CD14-positive monocyte (primary cell): Measurements from ENCODE around the gene ALG14. TPM values are rescaled to one million over a fixed set of nuclear protein-coding genes. Genes with fewer than 3 reads are reported as not detected.
"Not testable (repeated sequence)": the region's sequence is repeated elsewhere in the genome, so short reads cannot be mapped to it uniquely, and the experiment has no call there.

ENCODE experiments used
- DNase-seq, 3 donors: peaks; one replicate each; pipeline ENCODE4 v3.0.0-alpha.2; 2011 to 2022
- H2AFZ ChIP-seq: 2 replicates; pipeline ENCODE4 v1.6.0; 2012; ENCODE audit warnings: mild to moderate bottlenecking, low read depth, low read length, inconsistent platforms; ENCODE audit not compliant: insufficient read depth, poor library complexity, severe bottlenecking
- H3K27ac ChIP-seq, 2 donors: 1 replicate in 1 of 2; 2 replicates in 1 of 2; pipeline ENCODE4 v1.5.1; 2012 to 2013; ENCODE audit warnings: low read length in 2 of 2, control low read depth in 1 of 2, inconsistent platforms in 1 of 2, low read depth in 1 of 2, mild to moderate bottlenecking in 1 of 2
- H3K27me3 ChIP-seq, 2 donors: one replicate each; pipeline versions ENCODE4 v1.6.0 to v1.6.1; 2011 to 2013; ENCODE audit warnings: low read length in 2 of 2; ENCODE audit not compliant: control insufficient read depth in 2 of 2, insufficient read depth in 2 of 2
- H3K36me3 ChIP-seq, 2 donors: replicated peaks in 1 of 2; 1 replicate in 1 of 2; 2 replicates in 1 of 2; pipeline versions ENCODE4 v1.5.1 to v1.6.1; 2012 to 2013; ENCODE audit warnings: low read length in 2 of 2, control low read depth in 1 of 2, inconsistent platforms in 1 of 2, mild to moderate bottlenecking in 1 of 2; ENCODE audit not compliant: insufficient read depth in 2 of 2, control insufficient read depth in 1 of 2
- H3K4me1 ChIP-seq, 2 donors: 1 replicate in 1 of 2; 2 replicates in 1 of 2; pipeline versions ENCODE4 v1.5.1 to v1.6.1; 2012 to 2013; ENCODE audit warnings: low read length in 2 of 2, control low read depth in 1 of 2, inconsistent platforms in 1 of 2, mild to moderate bottlenecking in 1 of 2, moderate library complexity in 1 of 2; ENCODE audit not compliant: insufficient read depth in 2 of 2, control insufficient read depth in 1 of 2
- H3K4me2 ChIP-seq: replicated peaks from 2 replicates; pipeline ENCODE3; 2012; ENCODE audit warnings: low read length, moderate library complexity, mild to moderate bottlenecking; ENCODE audit not compliant: poor library complexity, severe bottlenecking; ENCODE audit errors: extremely low read depth
- H3K4me3 ChIP-seq, 3 experiments: fragments of 200-600 bp in 1 of 3; sonication (generic) in 1 of 3; replicated peaks in 1 of 3; 1 replicate in 2 of 3; 2 replicates in 1 of 3; pipeline ENCODE4 v1.5.1; 2011 to 2013; ENCODE audit warnings: low read length in 3 of 3, mild to moderate bottlenecking in 3 of 3, control low read depth in 2 of 3, low read depth in 2 of 3, inconsistent platforms in 1 of 3, moderate library complexity in 1 of 3
- H3K79me2 ChIP-seq: 2 replicates; pipeline ENCODE4 v1.6.0; 2012; ENCODE audit warnings: mild to moderate bottlenecking, control low read depth, inconsistent platforms, low read length, moderate library complexity; ENCODE audit not compliant: insufficient read depth
- H3K9ac ChIP-seq: 2 replicates; pipeline ENCODE4 v1.6.0; 2017; ENCODE audit warnings: low read length, mild to moderate bottlenecking; ENCODE audit not compliant: insufficient read depth, poor library complexity, severe bottlenecking
- H3K9me3 ChIP-seq, 2 donors: replicated peaks in 1 of 2; 1 replicate in 1 of 2; 2 replicates in 1 of 2; pipeline versions ENCODE4 v1.5.1 to v1.6.1; 2012 to 2013; ENCODE audit warnings: low read length in 2 of 2, control low read depth in 1 of 2; ENCODE audit not compliant: control insufficient read depth in 1 of 2, insufficient read depth in 1 of 2
- H4K20me1 ChIP-seq: 2 replicates; pipeline ENCODE4 v1.6.0; 2012; ENCODE audit warnings: mild to moderate bottlenecking, low read length, control low read depth, moderate library complexity; ENCODE audit not compliant: insufficient read depth
- H3K27ac Mint-ChIP-seq, 7 donors: one replicate each; pipeline ENCODE4 v1.8.0; 2020; ENCODE audit warnings: mild to moderate bottlenecking in 7 of 7, mixed read lengths in 7 of 7, moderate library complexity in 6 of 7, inconsistent platforms in 2 of 7
- H3K27me3 Mint-ChIP-seq, 3 donors: one replicate each; pipeline ENCODE4 v1.8.0; 2021 to 2022; ENCODE audit warnings: low read depth in 3 of 3, mild to moderate bottlenecking in 3 of 3, mixed read lengths in 3 of 3, moderate library complexity in 3 of 3, inconsistent platforms in 1 of 3
- H3K36me3 Mint-ChIP-seq, 2 donors: one replicate each; pipeline ENCODE4 v1.8.0; 2020; ENCODE audit warnings: mixed read lengths in 2 of 2, inconsistent platforms in 1 of 2, mild to moderate bottlenecking in 1 of 2
- H3K4me1 Mint-ChIP-seq: one replicate; pipeline ENCODE4 v1.8.0; 2020; ENCODE audit warnings: mild to moderate bottlenecking, mixed read lengths
- H3K4me3 Mint-ChIP-seq, 2 donors: one replicate each; pipeline ENCODE4 v1.8.0; 2020; ENCODE audit warnings: mild to moderate bottlenecking in 2 of 2, mixed read lengths in 2 of 2, moderate library complexity in 1 of 2
- H3K9me3 Mint-ChIP-seq, 7 donors: one replicate each; pipeline ENCODE4 v1.8.0; 2020 to 2022; ENCODE audit warnings: mixed read lengths in 7 of 7, mild to moderate bottlenecking in 6 of 7, moderate library complexity in 6 of 7, inconsistent platforms in 2 of 7
- CTCF ChIP-seq: fragments of 200-600 bp; IDR thresholded peaks from one replicate; pipeline ENCODE4 v1.8.0; 2022; ENCODE audit warnings: antibody characterized with exemption, mild to moderate bottlenecking
- WGBS: methylation state at CpG from one replicate; pipeline ENCODE4 v1.1.5; 2013; ENCODE audit warnings: missing lambda C conversion rate; ENCODE audit not compliant: insufficient coverage; 5-methylcytosine and 5-hydroxymethylcytosine counted together
- intact Hi-C, 2 donors: fragments of 100-400 bp; cut with micrococcal nuclease; formaldehyde crosslinking; loops; one replicate each; pipeline versions ENCODE4 v1.15.0 to v1.15.1; 2023
- polyA plus RNA-seq, 3 donors: library from polyadenylated mRNA; depleted of rRNA in 1 of 3; unstranded in 2 of 3; stranded (reverse) in 1 of 3; fragments of 300-500 nt in 2 of 3; fragments of >200 nt in 1 of 3; fragmentation: Illumina TruSeq in 2 of 3; gene quantifications; 1 replicate in 2 of 3; 2 replicates in 1 of 3; pipeline ENCODE4 v1.2.3, GENCODE V29; 2012 to 2021

The ALG14 gene
- polyA plus RNA-seq, 3 donors: 0.27 to 5.5 (median 4.4) TPM

GRCh38 chr1:94942171-94943128 lies 130.3 kb downstream of the ALG14 start:
- Histone ChIP-seq H3K79me2 (no peaks in the 10 kb centered on the region), H3K27ac (no peak overlapping the region), H2AFZ (no peak overlapping the region), H4K20me1 (no peaks in the 10 kb centered on the region), H3K36me3 (no peaks in the 10 kb centered on the region), H3K4me1 (no peaks in the 10 kb centered on the region), H3K4me3 (no peak overlapping the region), H3K9ac (no peak overlapping the region), H3K9me3 (no peaks in the 10 kb centered on the region), H3K4me2 (no peak overlapping the region), H3K27me3 (peaks cover 0 to 2% of the 10 kb centered on the region in 2 donors)
- H3K9me3 Mint-ChIP-seq: peaks cover 0 to 4% (median 0%) of the 10 kb centered on the region in 7 donors
- no peak for DNase-seq
- no peak for TF ChIP-seq CTCF
- 97% methylated on average over 6 of the region's 8 CpGs for WGBS
- H3K4me3 Mint-ChIP-seq: no peak overlapping the region
- no peak overlapping the region for H3K27ac Mint-ChIP-seq
- H3K36me3 Mint-ChIP-seq: no peaks in the 10 kb centered on the region
- H3K4me1 Mint-ChIP-seq: no peaks in the 10 kb centered on the region
- intact Hi-C loops: loop anchor here in 1 of 2 donors (10.0 kb wide), 1 partner anchor 62 kb away; no protein-coding TSS in a partner anchor
- H3K27me3 Mint-ChIP-seq: peaks cover 2 to 4% (median 3%) of the 10 kb centered on the region in 3 donors

GRCh38 chr1:94941480-94941879 lies 131.3 kb downstream of the ALG14 start:
- H4K20me1 ChIP-seq, H3K4me2 ChIP-seq, H3K4me3 Mint-ChIP-seq, H3K79me2 ChIP-seq, DNase-seq, H3K9me3 Mint-ChIP-seq, H3K4me1 Mint-ChIP-seq, H3K27ac ChIP-seq, H3K9ac ChIP-seq, H3K36me3 ChIP-seq, H3K9me3 ChIP-seq, H3K27ac Mint-ChIP-seq, H3K27me3 Mint-ChIP-seq, H3K4me3 ChIP-seq, H3K27me3 ChIP-seq, H3K4me1 ChIP-seq, H2AFZ ChIP-seq, H3K36me3 Mint-ChIP-seq: not testable (repeated sequence)
- intact Hi-C loops: loop anchor here in 1 of 2 donors (10.0 kb wide), 1 partner anchor 63 kb away; no protein-coding TSS in a partner anchor
- no CpG with 5 or more reads among the region's 1 CpG for WGBS
